HepG2 (cell line): ENCODE data around the gene P2RX7.

ENCODE experiments used
- CTCF ChIP-seq: sonication (generic); formaldehyde crosslinking; IDR thresholded peaks from 2 replicates; pipeline ENCODE4 v1.5.0; 2020; ENCODE audit warnings: mild to moderate bottlenecking, missing genetic modification reagents, moderate library complexity
- IKZF1 ChIP-seq: fragments of 450-650 bp; IDR thresholded peaks from 2 replicates; pipeline ENCODE4 v1.7.1; 2016
- ZNF446 ChIP-seq: sonication (generic); formaldehyde crosslinking; IDR thresholded peaks from 2 replicates; pipeline ENCODE4 v1.5.0; 2020; ENCODE audit warnings: mild to moderate bottlenecking, missing genetic modification reagents

- TF ChIP-seq CTCF (CRISPR knock-in tag) (no peak), IKZF1 (no peak), ZNF446 (CRISPR knock-in tag) (no peak)
Measured at GRCh38 chr12:121190523-121191031, 57.9 kb downstream of the P2RX7 start.
